Measurements from ENCODE around the gene TM7SF2.

DNA sequence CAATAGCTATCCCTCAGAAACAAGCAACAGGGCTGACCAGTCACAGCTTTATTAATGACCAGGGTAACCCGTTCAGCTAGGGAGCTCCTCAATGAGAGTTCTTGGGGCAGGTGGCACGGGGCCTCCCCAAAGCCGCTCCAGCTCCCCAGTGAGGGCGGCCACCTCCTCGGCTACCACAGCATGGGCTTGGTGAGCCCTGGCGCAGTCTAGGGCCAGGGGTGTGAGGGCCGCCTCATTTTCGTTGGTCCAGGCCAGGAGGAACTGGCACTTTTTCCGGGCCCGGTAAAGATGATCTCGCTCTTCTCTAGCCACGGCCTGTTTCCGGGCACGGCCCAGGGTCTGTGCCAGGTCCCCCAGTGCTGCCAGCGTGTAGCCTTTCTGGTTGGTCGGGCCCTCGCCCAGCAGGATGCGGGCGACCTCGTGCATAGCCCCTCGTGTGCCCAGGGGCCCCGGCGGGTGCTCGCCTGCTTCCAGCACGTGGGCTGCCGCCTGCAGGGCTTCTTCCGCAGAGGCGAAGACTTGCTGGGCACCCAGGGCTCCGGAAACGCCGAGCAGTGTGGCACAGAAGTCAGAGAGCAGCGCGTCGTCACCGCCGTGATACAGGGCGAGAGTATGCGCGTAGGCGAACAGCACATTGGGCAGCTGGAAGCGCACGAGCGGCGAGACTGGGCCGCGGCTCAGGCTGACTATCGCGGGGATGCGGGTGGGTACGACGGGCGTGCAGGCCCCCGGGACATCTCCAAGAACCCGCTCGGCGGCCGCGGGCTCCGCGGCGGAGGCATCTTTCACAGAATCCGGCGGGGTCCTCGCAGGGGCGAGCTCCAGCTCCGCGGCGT, 4.9 kb downstream of the TM7SF2 start:
- TF ChIP-seq POLR2A (IDR thresholded peaks at IDR 0.05) = no peak
- TF ChIP-seq, protein P1, sequence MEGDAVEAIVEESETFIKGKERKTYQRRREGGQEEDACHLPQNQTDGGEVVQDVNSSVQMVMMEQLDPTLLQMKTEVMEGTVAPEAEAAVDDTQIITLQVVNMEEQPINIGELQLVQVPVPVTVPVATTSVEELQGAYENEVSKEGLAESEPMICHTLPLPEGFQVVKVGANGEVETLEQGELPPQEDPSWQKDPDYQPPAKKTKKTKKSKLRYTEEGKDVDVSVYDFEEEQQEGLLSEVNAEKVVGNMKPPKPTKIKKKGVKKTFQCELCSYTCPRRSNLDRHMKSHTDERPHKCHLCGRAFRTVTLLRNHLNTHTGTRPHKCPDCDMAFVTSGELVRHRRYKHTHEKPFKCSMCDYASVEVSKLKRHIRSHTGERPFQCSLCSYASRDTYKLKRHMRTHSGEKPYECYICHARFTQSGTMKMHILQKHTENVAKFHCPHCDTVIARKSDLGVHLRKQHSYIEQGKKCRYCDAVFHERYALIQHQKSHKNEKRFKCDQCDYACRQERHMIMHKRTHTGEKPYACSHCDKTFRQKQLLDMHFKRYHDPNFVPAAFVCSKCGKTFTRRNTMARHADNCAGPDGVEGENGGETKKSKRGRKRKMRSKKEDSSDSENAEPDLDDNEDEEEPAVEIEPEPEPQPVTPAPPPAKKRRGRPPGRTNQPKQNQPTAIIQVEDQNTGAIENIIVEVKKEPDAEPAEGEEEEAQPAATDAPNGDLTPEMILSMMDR (IDR thresholded peaks at IDR 0.05) = no peak

All from right lobe of liver (tissue), 4 donors.